K562 (cell line): ENCODE data around the gene NRARP. TPM values are rescaled to one million over a fixed set of nuclear protein-coding genes. Genes with fewer than 3 reads are reported as not detected.

Source experiments
- CREM ChIP-seq: IDR thresholded peaks from 2 replicates; pipeline ENCODE4 v1.6.1; 2014; ENCODE audit warnings: antibody characterized with exemption, low read depth
- KLF6 ChIP-seq: fragments of 250-450 bp; sonication (Bioruptor Pico); IDR thresholded peaks from 2 replicates; pipeline ENCODE4 v1.4.0; 2020; ENCODE audit warnings: mild to moderate bottlenecking, moderate library complexity, borderline replicate concordance
- NFE2 ChIP-seq: IDR thresholded peaks from 2 replicates; pipeline ENCODE4 v1.6.1; 2014; ENCODE audit warnings: antibody characterized with exemption, low read depth
- NR2F6 ChIP-seq: fragments of 450-650 bp; formaldehyde crosslinking; IDR thresholded peaks from 2 replicates; pipeline ENCODE4 v1.4.0; 2020; ENCODE audit warnings: mild to moderate bottlenecking
- NRF1 ChIP-seq, 2 experiments: fragments of 450-650 bp; IDR thresholded peaks in 1 of 2; conservative IDR thresholded peaks in 1 of 2; 2 replicates each; pipeline ENCODE4 v1.6.1; 2014; ENCODE audit warnings: mild to moderate bottlenecking in 2 of 2
- RBBP5 ChIP-seq: fragments of 200-600 bp; sonication (generic); IDR thresholded peaks from 2 replicates; pipeline ENCODE4 v1.6.1; 2012; ENCODE audit warnings: borderline replicate concordance, mild to moderate bottlenecking, low read length, control low read depth, inconsistent platforms; ENCODE audit not compliant: insufficient read depth, poor library complexity, severe bottlenecking
- STAT5A ChIP-seq: IDR thresholded peaks from 2 replicates; pipeline ENCODE4 v1.6.1; 2012; ENCODE audit warnings: low read length, inconsistent platforms, borderline replicate concordance
- ZFX ChIP-seq: sonication (generic); formaldehyde crosslinking; IDR thresholded peaks from 2 replicates; pipeline ENCODE4 v1.8.0; 2022; ENCODE audit warnings: mild to moderate bottlenecking, missing genetic modification reagents, moderate library complexity
- ZNF316 ChIP-seq: fragments of 450-650 bp; IDR thresholded peaks from 2 replicates; pipeline ENCODE4 v1.6.1; 2016
- ZNF561 ChIP-seq: fragments of 450-650 bp; formaldehyde crosslinking; conservative IDR thresholded peaks from 2 replicates; pipeline ENCODE4 v1.4.0; 2020; ENCODE audit warnings: mild to moderate bottlenecking, moderate library complexity
- ZZZ3 ChIP-seq: fragments of 450-650 bp; IDR thresholded peaks from 2 replicates; pipeline ENCODE4 v1.6.1; 2016; ENCODE audit warnings: antibody characterized with exemption, mild to moderate bottlenecking, moderate library complexity
- polyA plus RNA-seq, 8 experiments: library from polyadenylated mRNA; depleted of rRNA in 4 of 8; stranded (reverse) in 5 of 8; unstranded in 3 of 8; fragments of >200 nt; fragmentation: Nextera tagmentation in 2 of 8; fragmentation: Illumina TruSeq in 1 of 8; extraction: Ambion mirVana in 2 of 8; extraction: Trizol in 1 of 8; gene quantifications; 2 replicates each; pipeline versions ENCODE4 v1.2.1 to v1.2.3, GENCODE V29; 2011 to 2014; ENCODE audit warnings: inconsistent platforms in 1 of 8, missing spikeins in 1 of 8
- total RNA-seq, 7 experiments: library from RNA; depleted of rRNA in 6 of 7; stranded (reverse); fragments of >200 nt in 6 of 7; fragmentation: Illumina TruSeq in 2 of 7; extraction: Trizol in 2 of 7; gene quantifications; 2 replicates each; pipeline versions ENCODE4 v1.2.1 to v1.2.3, GENCODE V29; 2011 to 2021; ENCODE audit warnings: low replicate concordance in 1 of 7
- TF ChIP-seq, protein P1 (sequence below), 2 experiments: IDR thresholded peaks; 2 replicates each; pipeline ENCODE4 v1.6.1; 2012; ENCODE audit warnings: improper control_type of control experiment in 2 of 2, low read depth in 2 of 2, low read length in 2 of 2, borderline replicate concordance in 1 of 2
- TF ChIP-seq, protein P2 (sequence below): sonication (generic); formaldehyde crosslinking; IDR thresholded peaks from 2 replicates; pipeline ENCODE4 v1.8.1; 2023; ENCODE audit warnings: missing genetic modification reagents, mild to moderate bottlenecking, borderline replicate concordance
- TF ChIP-seq, protein P3 (sequence below): fragments of 450-650 bp; IDR thresholded peaks from 2 replicates; pipeline ENCODE4 v1.6.1; 2017; ENCODE audit warnings: antibody characterized with exemption

Gene NRARP
- total and polyA plus RNA-seq, 9 of the 15 experiments (the other 6 are each of a cell fraction or from before 2014, with no cell fraction given), result 2.0 to 24.5 (median 7.2) TPM; not detected in 2

DNA sequence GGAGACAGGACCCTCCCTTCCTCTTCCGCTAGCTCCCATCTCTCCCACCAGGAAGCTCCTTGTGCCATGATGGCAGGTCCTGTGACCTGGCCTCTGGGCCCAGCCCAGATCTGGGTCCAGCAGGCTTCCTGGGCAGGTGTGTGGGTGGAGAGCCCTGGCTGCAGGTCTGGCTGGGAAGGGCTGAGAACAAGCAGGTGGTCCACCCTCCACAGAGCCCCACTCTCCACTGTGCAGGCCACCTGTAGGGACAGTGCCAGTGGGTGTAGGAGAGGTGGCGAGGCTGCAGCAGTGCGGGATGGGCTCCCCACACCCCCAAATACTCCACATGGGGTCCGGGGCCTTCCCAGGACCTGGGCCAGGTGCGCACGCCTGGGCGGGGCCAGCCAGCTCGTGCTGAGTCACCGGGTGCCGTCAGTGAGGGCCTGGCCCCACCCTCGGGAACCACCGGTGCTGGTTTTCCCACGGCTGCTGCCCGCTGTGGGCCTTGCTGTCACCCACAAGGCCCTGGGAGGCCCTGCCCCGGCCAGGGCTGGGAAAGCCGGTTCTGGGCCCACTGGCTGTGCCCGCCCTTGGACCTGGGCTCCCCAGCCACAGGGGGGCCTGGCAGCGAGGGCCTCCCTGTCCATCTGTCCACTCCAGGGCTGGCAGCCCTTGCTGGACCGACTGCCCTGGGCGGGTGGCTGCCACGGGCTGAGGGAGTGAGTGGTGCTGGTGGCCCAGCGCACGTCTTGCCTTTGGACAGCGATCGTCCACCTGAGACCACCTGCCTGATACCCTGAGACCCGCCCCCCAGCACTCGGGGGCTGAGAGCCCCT, 9.3 kb upstream of the NRARP start (continued):
- TF ChIP-seq, protein P1, sequence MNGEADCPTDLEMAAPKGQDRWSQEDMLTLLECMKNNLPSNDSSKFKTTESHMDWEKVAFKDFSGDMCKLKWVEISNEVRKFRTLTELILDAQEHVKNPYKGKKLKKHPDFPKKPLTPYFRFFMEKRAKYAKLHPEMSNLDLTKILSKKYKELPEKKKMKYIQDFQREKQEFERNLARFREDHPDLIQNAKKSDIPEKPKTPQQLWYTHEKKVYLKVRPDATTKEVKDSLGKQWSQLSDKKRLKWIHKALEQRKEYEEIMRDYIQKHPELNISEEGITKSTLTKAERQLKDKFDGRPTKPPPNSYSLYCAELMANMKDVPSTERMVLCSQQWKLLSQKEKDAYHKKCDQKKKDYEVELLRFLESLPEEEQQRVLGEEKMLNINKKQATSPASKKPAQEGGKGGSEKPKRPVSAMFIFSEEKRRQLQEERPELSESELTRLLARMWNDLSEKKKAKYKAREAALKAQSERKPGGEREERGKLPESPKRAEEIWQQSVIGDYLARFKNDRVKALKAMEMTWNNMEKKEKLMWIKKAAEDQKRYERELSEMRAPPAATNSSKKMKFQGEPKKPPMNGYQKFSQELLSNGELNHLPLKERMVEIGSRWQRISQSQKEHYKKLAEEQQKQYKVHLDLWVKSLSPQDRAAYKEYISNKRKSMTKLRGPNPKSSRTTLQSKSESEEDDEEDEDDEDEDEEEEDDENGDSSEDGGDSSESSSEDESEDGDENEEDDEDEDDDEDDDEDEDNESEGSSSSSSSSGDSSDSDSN (IDR thresholded peaks at IDR 0.05; ENCODE audit: borderline replicate concordance in 1 of 2, low read depth in 2 of 2, low read length in 2 of 2), result no peak
- TF ChIP-seq, protein P2, sequence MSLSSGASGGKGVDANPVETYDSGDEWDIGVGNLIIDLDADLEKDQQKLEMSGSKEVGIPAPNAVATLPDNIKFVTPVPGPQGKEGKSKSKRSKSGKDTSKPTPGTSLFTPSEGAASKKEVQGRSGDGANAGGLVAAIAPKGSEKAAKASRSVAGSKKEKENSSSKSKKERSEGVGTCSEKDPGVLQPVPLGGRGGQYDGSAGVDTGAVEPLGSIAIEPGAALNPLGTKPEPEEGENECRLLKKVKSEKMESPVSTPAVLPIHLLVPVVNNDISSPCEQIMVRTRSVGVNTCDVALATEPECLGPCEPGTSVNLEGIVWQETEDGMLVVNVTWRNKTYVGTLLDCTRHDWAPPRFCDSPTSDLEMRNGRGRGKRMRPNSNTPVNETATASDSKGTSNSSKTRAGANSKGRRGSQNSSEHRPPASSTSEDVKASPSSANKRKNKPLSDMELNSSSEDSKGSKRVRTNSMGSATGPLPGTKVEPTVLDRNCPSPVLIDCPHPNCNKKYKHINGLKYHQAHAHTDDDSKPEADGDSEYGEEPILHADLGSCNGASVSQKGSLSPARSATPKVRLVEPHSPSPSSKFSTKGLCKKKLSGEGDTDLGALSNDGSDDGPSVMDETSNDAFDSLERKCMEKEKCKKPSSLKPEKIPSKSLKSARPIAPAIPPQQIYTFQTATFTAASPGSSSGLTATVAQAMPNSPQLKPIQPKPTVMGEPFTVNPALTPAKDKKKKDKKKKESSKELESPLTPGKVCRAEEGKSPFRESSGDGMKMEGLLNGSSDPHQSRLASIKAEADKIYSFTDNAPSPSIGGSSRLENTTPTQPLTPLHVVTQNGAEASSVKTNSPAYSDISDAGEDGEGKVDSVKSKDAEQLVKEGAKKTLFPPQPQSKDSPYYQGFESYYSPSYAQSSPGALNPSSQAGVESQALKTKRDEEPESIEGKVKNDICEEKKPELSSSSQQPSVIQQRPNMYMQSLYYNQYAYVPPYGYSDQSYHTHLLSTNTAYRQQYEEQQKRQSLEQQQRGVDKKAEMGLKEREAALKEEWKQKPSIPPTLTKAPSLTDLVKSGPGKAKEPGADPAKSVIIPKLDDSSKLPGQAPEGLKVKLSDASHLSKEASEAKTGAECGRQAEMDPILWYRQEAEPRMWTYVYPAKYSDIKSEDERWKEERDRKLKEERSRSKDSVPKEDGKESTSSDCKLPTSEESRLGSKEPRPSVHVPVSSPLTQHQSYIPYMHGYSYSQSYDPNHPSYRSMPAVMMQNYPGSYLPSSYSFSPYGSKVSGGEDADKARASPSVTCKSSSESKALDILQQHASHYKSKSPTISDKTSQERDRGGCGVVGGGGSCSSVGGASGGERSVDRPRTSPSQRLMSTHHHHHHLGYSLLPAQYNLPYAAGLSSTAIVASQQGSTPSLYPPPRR, result no peak
- TF ChIP-seq NRF1 (conservative IDR thresholded peaks at IDR 0.05 in 1 of 2, IDR thresholded peaks at IDR 0.05 in 1 of 2) (peak; percentile 79 to 83), ZZZ3 (no peak), STAT5A (no peak), CREM (peak; percentile 9; the same call in 1 of the 2 replicates), RBBP5 (no peak), ZNF316 (peak; percentile 53; the same call in 1 of the 2 replicates), NR2F6 (CRISPR knock-in tag) (no peak), ZNF561 (no peak), KLF6 (CRISPR knock-in tag) (no peak), ZFX (CRISPR knock-in tag) (peak; percentile 30), NFE2 (peak; percentile 91)
- TF ChIP-seq, protein P3, sequence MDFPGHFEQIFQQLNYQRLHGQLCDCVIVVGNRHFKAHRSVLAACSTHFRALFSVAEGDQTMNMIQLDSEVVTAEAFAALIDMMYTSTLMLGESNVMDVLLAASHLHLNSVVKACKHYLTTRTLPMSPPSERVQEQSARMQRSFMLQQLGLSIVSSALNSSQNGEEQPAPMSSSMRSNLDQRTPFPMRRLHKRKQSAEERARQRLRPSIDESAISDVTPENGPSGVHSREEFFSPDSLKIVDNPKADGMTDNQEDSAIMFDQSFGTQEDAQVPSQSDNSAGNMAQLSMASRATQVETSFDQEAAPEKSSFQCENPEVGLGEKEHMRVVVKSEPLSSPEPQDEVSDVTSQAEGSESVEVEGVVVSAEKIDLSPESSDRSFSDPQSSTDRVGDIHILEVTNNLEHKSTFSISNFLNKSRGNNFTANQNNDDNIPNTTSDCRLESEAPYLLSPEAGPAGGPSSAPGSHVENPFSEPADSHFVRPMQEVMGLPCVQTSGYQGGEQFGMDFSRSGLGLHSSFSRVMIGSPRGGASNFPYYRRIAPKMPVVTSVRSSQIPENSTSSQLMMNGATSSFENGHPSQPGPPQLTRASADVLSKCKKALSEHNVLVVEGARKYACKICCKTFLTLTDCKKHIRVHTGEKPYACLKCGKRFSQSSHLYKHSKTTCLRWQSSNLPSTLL, result no peak
